Vagina (tissue), 2 donors: Measurements from ENCODE around the gene DRD4. TPM values are rescaled to one million over a fixed set of nuclear protein-coding genes. Genes with fewer than 3 reads are reported as not detected.

Experiments used
- DNase-seq, 2 donors: peaks; one replicate each; pipeline ENCODE4 v3.0.0-alpha.2; 2017; ENCODE audit errors: extremely low spot score in 2 of 2
- H3K27ac ChIP-seq: fragments of 200-600 bp; sonication (generic); one replicate; pipeline ENCODE4 v1.5.1; 2019
- H3K27me3 ChIP-seq: fragments of 200-600 bp; sonication (generic); one replicate; pipeline ENCODE4 v1.5.1; 2019
- H3K36me3 ChIP-seq, 2 donors: fragments of 200-600 bp; sonication (generic); one replicate each; pipeline ENCODE4 v1.5.1; 2017 to 2019
- H3K4me1 ChIP-seq: fragments of 200-600 bp; sonication (generic); one replicate; pipeline ENCODE4 v1.5.1; 2019
- H3K4me3 ChIP-seq, 2 donors: fragments of 200-600 bp; sonication (generic); 1 replicate in 1 of 2; 2 replicates in 1 of 2; pipeline ENCODE4 v1.5.1; 2016 to 2019
- H3K9me3 ChIP-seq: fragments of 200-600 bp; sonication (generic); one replicate; pipeline ENCODE4 v1.5.1; 2019
- CTCF ChIP-seq, 3 experiments: fragments of 450-650 bp in 2 of 3; fragments of 200-600 bp in 1 of 3; sonication (generic) in 1 of 3; IDR thresholded peaks; one replicate each; pipeline ENCODE4 v1.5.1; 2017 to 2019; ENCODE audit warnings: antibody characterized with exemption in 3 of 3, mild to moderate bottlenecking in 2 of 3, moderate library complexity in 2 of 3
- POLR2A ChIP-seq, 2 donors: fragments of 450-650 bp; IDR thresholded peaks; one replicate each; pipeline ENCODE4 v1.6.1; 2017; ENCODE audit warnings: antibody characterized with exemption in 2 of 2, mild to moderate bottlenecking in 2 of 2, moderate library complexity in 2 of 2
- POLR2AphosphoS5 ChIP-seq, 2 donors: sonication (generic); formaldehyde crosslinking; IDR thresholded peaks; one replicate each; pipeline ENCODE4 v1.9.0; 2017; ENCODE audit warnings: antibody characterized with exemption in 2 of 2, mild to moderate bottlenecking in 2 of 2, low read depth in 1 of 2; ENCODE audit not compliant: insufficient read depth in 1 of 2
- intact Hi-C: fragments of 100-400 bp; cut with DNase I; formaldehyde crosslinking; loops from one replicate; pipeline ENCODE4 v1.15.1; 2023
- total RNA-seq: library from RNA; depleted of rRNA; stranded (reverse); fragments of >200 nt; gene quantifications from one replicate; pipeline ENCODE4 v1.2.3, GENCODE V29; 2016

Gene DRD4
- total RNA-seq, 1 donor from 2014 or later, result 1.2 TPM

- peaks cover 0 to 24% of the 10 kb centered on the region in 2 donors for H3K36me3 ChIP-seq
- DNase-seq, result no peak
- H3K27me3 ChIP-seq, result no peaks in the 10 kb centered on the region
- TF ChIP-seq POLR2AphosphoS5 (IDR thresholded peaks at IDR 0.05; ENCODE audit: insufficient read depth in 1 of 2, low read depth in 1 of 2), result no peak
- no peak for TF ChIP-seq POLR2A (IDR thresholded peaks at IDR 0.05)
- TF ChIP-seq CTCF (IDR thresholded peaks at IDR 0.05), result no peak
- no peaks in the 10 kb centered on the region for H3K4me1 ChIP-seq
- no peak overlapping the region for H3K4me3 ChIP-seq
- H3K9me3 ChIP-seq, result no peaks in the 10 kb centered on the region
- intact Hi-C loops, result no loop called here
- no peak overlapping the region for H3K27ac ChIP-seq
These were observed 42.5 kb downstream of the DRD4 start for GRCh38 chr11:679271-680207.

- peaks cover 0 to 32% of the 10 kb centered on the region in 2 donors for H3K36me3 ChIP-seq
- no peaks in the 10 kb centered on the region for H3K27me3 ChIP-seq
- no peaks in the 10 kb centered on the region for H3K9me3 ChIP-seq
- TF ChIP-seq POLR2A (IDR thresholded peaks at IDR 0.05) (no peak), POLR2AphosphoS5 (IDR thresholded peaks at IDR 0.05; ENCODE audit: insufficient read depth in 1 of 2, low read depth in 1 of 2) (no peak), CTCF (IDR thresholded peaks at IDR 0.05) (no peak)
- no peaks in the 10 kb centered on the region for H3K4me1 ChIP-seq
- intact Hi-C loops, result no loop called here
- no peak for DNase-seq
- no peak overlapping the region for H3K4me3 ChIP-seq
- no peak overlapping the region for H3K27ac ChIP-seq
These were observed 43.4 kb downstream of the DRD4 start for GRCh38 chr11:680476-680875.

- intact Hi-C loops, result no loop called here
- H3K27ac ChIP-seq, result no peak overlapping the region
These were observed 43.9 kb downstream of the DRD4 start for GRCh38 chr11:680970-681369.

GRCh38 chr11:686451-687243 is 49.6 kb downstream of the DRD4 start:
- Histone ChIP-seq H3K4me1 (no peaks in the 10 kb centered on the region), H3K4me3 (no peak overlapping the region), H3K36me3 (peaks cover 0 to 45% of the 10 kb centered on the region in 2 donors), H3K27me3 (no peaks in the 10 kb centered on the region), H3K27ac (no peak overlapping the region), H3K9me3 (no peaks in the 10 kb centered on the region)
- TF ChIP-seq CTCF (IDR thresholded peaks at IDR 0.05) (no peak), POLR2A (IDR thresholded peaks at IDR 0.05) (no peak), POLR2AphosphoS5 (IDR thresholded peaks at IDR 0.05; ENCODE audit: insufficient read depth in 1 of 2, low read depth in 1 of 2) (no peak)
- DNase-seq, result no peak
- intact Hi-C loops, result no loop called here

More at GRCh38 chr11:680970-681369, 43.9 kb downstream of the DRD4 start:
- no peak for DNase-seq
- no peaks in the 10 kb centered on the region for H3K4me1 ChIP-seq
- H3K27me3 ChIP-seq, result no peaks in the 10 kb centered on the region
- no peaks in the 10 kb centered on the region for H3K9me3 ChIP-seq
- no peak for TF ChIP-seq CTCF (IDR thresholded peaks at IDR 0.05)
- no peak overlapping the region for H3K4me3 ChIP-seq
- H3K36me3 ChIP-seq, result peaks cover 0 to 36% of the 10 kb centered on the region in 2 donors
